Stimulated activated naive B cell treated with anti-CD40 and anti-IgM and Interleukin-4, amounts not matched to agents 10 μg/mL and 1 μg/mL and 100 μg/mL, for 72 hours (primary cell): ENCODE results near the gene WNT6.
A peak's percentile ranks its signal among the peaks of the same experiment; 100 is the strongest.

Source experiments
- ATAC-seq, 2 donors: fragments of 150-1000 bp; cut with Tn5 transposase; replicated peaks; 2 replicates each; pipeline ENCODE4 v1.10.0; 2021; ENCODE audit warnings: moderate library complexity in 1 of 2
- DNase-seq: peaks from one replicate; pipeline ENCODE4 v3.0.0; 2021
- H3K27ac Mint-ChIP-seq: one replicate; pipeline ENCODE4 v1.8.0; 2022; ENCODE audit warnings: mild to moderate bottlenecking, mixed read lengths
- H3K27me3 Mint-ChIP-seq, 2 donors: one replicate each; pipeline ENCODE4 v1.8.0; 2022; ENCODE audit warnings: mixed read lengths in 2 of 2
- H3K36me3 Mint-ChIP-seq, 2 donors: one replicate each; pipeline ENCODE4 v1.8.0; 2022; ENCODE audit warnings: mixed read lengths in 2 of 2, mild to moderate bottlenecking in 1 of 2
- H3K4me1 Mint-ChIP-seq, 2 donors: one replicate each; pipeline ENCODE4 v1.8.0; 2022; ENCODE audit warnings: mixed read lengths in 2 of 2, mild to moderate bottlenecking in 1 of 2
- H3K4me3 Mint-ChIP-seq, 2 donors: one replicate each; pipeline ENCODE4 v1.8.0; 2022; ENCODE audit warnings: mild to moderate bottlenecking in 2 of 2, mixed read lengths in 2 of 2, moderate library complexity in 1 of 2
- H3K9me3 Mint-ChIP-seq, 2 donors: one replicate each; pipeline ENCODE4 v1.8.0; 2022; ENCODE audit warnings: mixed read lengths in 2 of 2, mild to moderate bottlenecking in 1 of 2

Gene WNT6

GRCh38 chr2:218881744-218882460 lies 22.3 kb downstream of the WNT6 start:
- Mint-ChIP-seq H3K36me3 (peaks cover 0 to 1% of the 10 kb centered on the region in 2 donors), H3K4me3 (peak overlapping the region in 1 of 2 donors; percentile 83), H3K27ac (no peak overlapping the region), H3K4me1 (peaks cover 56 to 85% of the 10 kb centered on the region in 2 donors), H3K27me3 (peaks cover 0 to 4% of the 10 kb centered on the region in 2 donors), H3K9me3 (no peaks in the 10 kb centered on the region)
- no peak for DNase-seq
- no peak for ATAC-seq

GRCh38 chr2:218882461-218882816 lies 22.8 kb downstream of the WNT6 start:
- Mint-ChIP-seq H3K4me1 (peaks cover 55 to 85% of the 10 kb centered on the region in 2 donors), H3K27me3 (peaks cover 0 to 4% of the 10 kb centered on the region in 2 donors)

GRCh38 chr2:218882866-218883366 lies 23.3 kb downstream of the WNT6 start:
- DNase-seq (no peak), ATAC-seq (no peak)
- H3K9me3 Mint-ChIP-seq = no peaks in the 10 kb centered on the region
- peak overlapping the region; percentile 3 to 64 for H3K4me3 Mint-ChIP-seq
- H3K27ac Mint-ChIP-seq = peak overlapping the region; percentile 22
- H3K4me1 Mint-ChIP-seq = peaks cover 55 to 84% of the 10 kb centered on the region in 2 donors
- H3K36me3 Mint-ChIP-seq = peaks cover 0 to 1% of the 10 kb centered on the region in 2 donors
- H3K27me3 Mint-ChIP-seq = peaks cover 0 to 4% of the 10 kb centered on the region in 2 donors

More at GRCh38 chr2:218882461-218882816, 22.8 kb downstream of the WNT6 start:
- no peaks in the 10 kb centered on the region for H3K9me3 Mint-ChIP-seq
- H3K4me3 Mint-ChIP-seq = no peak overlapping the region
- ATAC-seq (no peak), DNase-seq (no peak)
- H3K36me3 Mint-ChIP-seq = peaks cover 0 to 1% of the 10 kb centered on the region in 2 donors
- no peak overlapping the region for H3K27ac Mint-ChIP-seq

GRCh38 chr2:218883491-218884490 lies 24.2 kb downstream of the WNT6 start:
- peaks cover 0 to 4% of the 10 kb centered on the region in 2 donors for H3K27me3 Mint-ChIP-seq
- DNase-seq = no peak
- ATAC-seq = peak in 1 of 2 donors; percentile 8
- H3K9me3 Mint-ChIP-seq = no peaks in the 10 kb centered on the region
- H3K4me1 Mint-ChIP-seq = peaks cover 54 to 82% of the 10 kb centered on the region in 2 donors
- peaks cover 0 to 1% of the 10 kb centered on the region in 2 donors for H3K36me3 Mint-ChIP-seq
- no peak overlapping the region for H3K27ac Mint-ChIP-seq
- H3K4me3 Mint-ChIP-seq = peak overlapping the region; percentile 10 to 64

- H3K9me3 Mint-ChIP-seq = no peaks in the 10 kb centered on the region
- no peak overlapping the region for H3K27ac Mint-ChIP-seq
- H3K27me3 Mint-ChIP-seq = peaks cover 0 to 4% of the 10 kb centered on the region in 2 donors
- peaks cover 51 to 75% of the 10 kb centered on the region in 2 donors for H3K4me1 Mint-ChIP-seq
- DNase-seq (no peak), ATAC-seq (no peak)
- H3K36me3 Mint-ChIP-seq = peaks cover 0 to 1% of the 10 kb centered on the region in 2 donors
- H3K4me3 Mint-ChIP-seq = peak overlapping the region; percentile 8 to 53
Measured at GRCh38 chr2:218884519-218884918, 24.9 kb downstream of the WNT6 start.

GRCh38 chr2:218885981-218886947 lies 26.7 kb downstream of the WNT6 start:
- ATAC-seq (peak; percentile 63 to 68), DNase-seq (no peak)
- Mint-ChIP-seq H3K9me3 (no peaks in the 10 kb centered on the region), H3K27ac (peak overlapping the region; percentile 49), H3K4me1 (peaks cover 42 to 64% of the 10 kb centered on the region in 2 donors), H3K27me3 (peaks cover 0 to 4% of the 10 kb centered on the region in 2 donors), H3K4me3 (no peak overlapping the region), H3K36me3 (peaks cover 0 to 1% of the 10 kb centered on the region in 2 donors)

- Mint-ChIP-seq H3K36me3 (peaks cover 1 to 3% of the 10 kb centered on the region in 2 donors), H3K9me3 (no peaks in the 10 kb centered on the region), H3K27me3 (peaks cover 0 to 4% of the 10 kb centered on the region in 2 donors), H3K4me3 (no peak overlapping the region), H3K4me1 (peaks cover 44 to 64% of the 10 kb centered on the region in 2 donors), H3K27ac (no peak overlapping the region)
- no peak for DNase-seq
- ATAC-seq = no peak
Measured at GRCh38 chr2:218887079-218887478, 27.5 kb downstream of the WNT6 start.

GRCh38 chr2:218888341-218888740 lies 28.7 kb downstream of the WNT6 start:
- H3K27ac Mint-ChIP-seq = no peak overlapping the region
- ATAC-seq = no peak
- peaks cover 1 to 3% of the 10 kb centered on the region in 2 donors for H3K36me3 Mint-ChIP-seq
- H3K27me3 Mint-ChIP-seq = no peaks in the 10 kb centered on the region
- DNase-seq = no peak
- H3K4me1 Mint-ChIP-seq = peaks cover 37 to 64% of the 10 kb centered on the region in 2 donors
- no peak overlapping the region for H3K4me3 Mint-ChIP-seq
- no peaks in the 10 kb centered on the region for H3K9me3 Mint-ChIP-seq

- no peak for DNase-seq
- H3K4me1 Mint-ChIP-seq = peaks cover 48 to 71% of the 10 kb centered on the region in 2 donors
Measured at GRCh38 chr2:218889937-218890336, 30.3 kb downstream of the WNT6 start.

GRCh38 chr2:218890369-218890768 lies 30.8 kb downstream of the WNT6 start:
- Mint-ChIP-seq H3K27ac (no peak overlapping the region), H3K4me1 (peaks cover 48 to 71% of the 10 kb centered on the region in 2 donors), H3K27me3 (no peaks in the 10 kb centered on the region), H3K4me3 (no peak overlapping the region), H3K36me3 (peaks cover 0 to 3% of the 10 kb centered on the region in 2 donors), H3K9me3 (no peaks in the 10 kb centered on the region)
- DNase-seq (no peak), ATAC-seq (no peak)

More at GRCh38 chr2:218889937-218890336, 30.3 kb downstream of the WNT6 start:
- peaks cover 0 to 3% of the 10 kb centered on the region in 2 donors for H3K36me3 Mint-ChIP-seq
- H3K9me3 Mint-ChIP-seq = no peaks in the 10 kb centered on the region
- H3K4me3 Mint-ChIP-seq = no peak overlapping the region
- no peaks in the 10 kb centered on the region for H3K27me3 Mint-ChIP-seq
- no peak for ATAC-seq
- no peak overlapping the region for H3K27ac Mint-ChIP-seq

- peaks cover 50 to 71% of the 10 kb centered on the region in 2 donors for H3K4me1 Mint-ChIP-seq
- ATAC-seq (no peak), DNase-seq (no peak)
- H3K9me3 Mint-ChIP-seq = no peaks in the 10 kb centered on the region
- H3K4me3 Mint-ChIP-seq = peak overlapping the region; percentile 47 to 67
- no peaks in the 10 kb centered on the region for H3K27me3 Mint-ChIP-seq
- peaks cover 0 to 3% of the 10 kb centered on the region in 2 donors for H3K36me3 Mint-ChIP-seq
- H3K27ac Mint-ChIP-seq = peak overlapping the region; percentile 85
Measured at GRCh38 chr2:218891275-218892135, 31.9 kb downstream of the WNT6 start.

GRCh38 chr2:218892693-218893348 lies 33.2 kb downstream of the WNT6 start:
- H3K4me1 Mint-ChIP-seq = peaks cover 46 to 72% of the 10 kb centered on the region in 2 donors
- peak; percentile 83 for DNase-seq
- no peaks in the 10 kb centered on the region for H3K9me3 Mint-ChIP-seq
- peak overlapping the region; percentile 92 for H3K27ac Mint-ChIP-seq
- no peaks in the 10 kb centered on the region for H3K27me3 Mint-ChIP-seq
- peak overlapping the region; percentile 78 to 79 for H3K4me3 Mint-ChIP-seq
- peak; percentile 70 to 75 for ATAC-seq
- H3K36me3 Mint-ChIP-seq = peaks cover 0 to 3% of the 10 kb centered on the region in 2 donors
